IMR-90 (cell line): Measurements from ENCODE around the gene SERP2.

Experiments
- BHLHE40 ChIP-seq: fragments of 150-350 bp; IDR thresholded peaks from 2 replicates; pipeline ENCODE4 v1.6.1; 2016; ENCODE audit warnings: mild to moderate bottlenecking, low read depth, low read length
- CEBPB ChIP-seq: IDR thresholded peaks from 2 replicates; pipeline ENCODE4 v1.6.1; 2012; ENCODE audit warnings: low read depth, low read length, improper control_type of control experiment
- CHD1 ChIP-seq: IDR thresholded peaks from 2 replicates; pipeline ENCODE4 v1.6.1; 2012; ENCODE audit warnings: low read depth, low read length, improper control_type of control experiment
- ELK1 ChIP-seq: fragments of 150-350 bp; IDR thresholded peaks from 2 replicates; pipeline ENCODE4 v1.6.1; 2016; ENCODE audit warnings: low read depth, mild to moderate bottlenecking, low read length, moderate library complexity, borderline replicate concordance
- FOS ChIP-seq: fragments of 150-350 bp; IDR thresholded peaks from 2 replicates; pipeline ENCODE4 v1.6.1; 2016; ENCODE audit warnings: low read depth, low read length
- MXI1 ChIP-seq: IDR thresholded peaks from 2 replicates; pipeline ENCODE4 v1.6.1; 2012; ENCODE audit warnings: low read depth, mild to moderate bottlenecking, low read length, moderate library complexity, borderline replicate concordance
- POLR2A ChIP-seq: IDR thresholded peaks from 2 replicates; pipeline ENCODE4 v1.6.1; 2012; ENCODE audit warnings: mild to moderate bottlenecking, low read depth, low read length
- RAD21 ChIP-seq: IDR thresholded peaks from 2 replicates; pipeline ENCODE4 v1.6.1; 2012; ENCODE audit warnings: low read length, improper control_type of control experiment
- RFX5 ChIP-seq: IDR thresholded peaks from 2 replicates; pipeline ENCODE4 v1.8.0; 2012; ENCODE audit warnings: low read depth, mild to moderate bottlenecking, low read length, moderate library complexity
- TF ChIP-seq, protein P1 (sequence below): conservative IDR thresholded peaks from 2 replicates; pipeline ENCODE4 v1.5.1; 2012; ENCODE audit warnings: mild to moderate bottlenecking, low read depth, low read length, improper control_type of control experiment
- TF ChIP-seq, protein P2 (sequence below): fragments of 150-350 bp; IDR thresholded peaks from 2 replicates; pipeline ENCODE4 v1.6.1; 2017; ENCODE audit warnings: mild to moderate bottlenecking, antibody characterized with exemption, low read length, low read depth

GRCh38 chr13:44331912-44332851 is 41.4 kb upstream of the SERP2 start:
- no peak for TF ChIP-seq RAD21
- TF ChIP-seq, protein P1, sequence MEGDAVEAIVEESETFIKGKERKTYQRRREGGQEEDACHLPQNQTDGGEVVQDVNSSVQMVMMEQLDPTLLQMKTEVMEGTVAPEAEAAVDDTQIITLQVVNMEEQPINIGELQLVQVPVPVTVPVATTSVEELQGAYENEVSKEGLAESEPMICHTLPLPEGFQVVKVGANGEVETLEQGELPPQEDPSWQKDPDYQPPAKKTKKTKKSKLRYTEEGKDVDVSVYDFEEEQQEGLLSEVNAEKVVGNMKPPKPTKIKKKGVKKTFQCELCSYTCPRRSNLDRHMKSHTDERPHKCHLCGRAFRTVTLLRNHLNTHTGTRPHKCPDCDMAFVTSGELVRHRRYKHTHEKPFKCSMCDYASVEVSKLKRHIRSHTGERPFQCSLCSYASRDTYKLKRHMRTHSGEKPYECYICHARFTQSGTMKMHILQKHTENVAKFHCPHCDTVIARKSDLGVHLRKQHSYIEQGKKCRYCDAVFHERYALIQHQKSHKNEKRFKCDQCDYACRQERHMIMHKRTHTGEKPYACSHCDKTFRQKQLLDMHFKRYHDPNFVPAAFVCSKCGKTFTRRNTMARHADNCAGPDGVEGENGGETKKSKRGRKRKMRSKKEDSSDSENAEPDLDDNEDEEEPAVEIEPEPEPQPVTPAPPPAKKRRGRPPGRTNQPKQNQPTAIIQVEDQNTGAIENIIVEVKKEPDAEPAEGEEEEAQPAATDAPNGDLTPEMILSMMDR: no peak
- no peak for TF ChIP-seq CHD1
- TF ChIP-seq POLR2A: no peak
- no peak for TF ChIP-seq ELK1
- TF ChIP-seq, protein P2, sequence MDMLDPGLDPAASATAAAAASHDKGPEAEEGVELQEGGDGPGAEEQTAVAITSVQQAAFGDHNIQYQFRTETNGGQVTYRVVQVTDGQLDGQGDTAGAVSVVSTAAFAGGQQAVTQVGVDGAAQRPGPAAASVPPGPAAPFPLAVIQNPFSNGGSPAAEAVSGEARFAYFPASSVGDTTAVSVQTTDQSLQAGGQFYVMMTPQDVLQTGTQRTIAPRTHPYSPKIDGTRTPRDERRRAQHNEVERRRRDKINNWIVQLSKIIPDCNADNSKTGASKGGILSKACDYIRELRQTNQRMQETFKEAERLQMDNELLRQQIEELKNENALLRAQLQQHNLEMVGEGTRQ: no peak
- TF ChIP-seq RFX5: no peak
- TF ChIP-seq CEBPB: no peak
- no peak for TF ChIP-seq FOS
- TF ChIP-seq MXI1: no peak
- TF ChIP-seq BHLHE40: no peak
